Endothelial cell of hepatic sinusoid (primary cell): ENCODE data around the gene ING1.

ENCODE experiments used
- in situ Hi-C: cut with HindIII; loops from 2 replicates; pipeline ENCODE4 v1.10.0; 2017; ENCODE audit warnings: low sequenced_read_pairs

The ING1 gene

GRCh38 chr13:110769097-110769496, 55.6 kb downstream of the ING1 start:
- in situ Hi-C loops, result no loop called here

GRCh38 chr13:110770678-110771077, 57.2 kb downstream of the ING1 start:
- in situ Hi-C loops, result no loop called here

GRCh38 chr13:110771194-110771593, 57.7 kb downstream of the ING1 start:
- in situ Hi-C loops, result no loop called here

- in situ Hi-C loops, result no loop called here
Measured at GRCh38 chr13:110772091-110772984, 58.8 kb downstream of the ING1 start.
